IPS-18a (cell line): Measurements from ENCODE around the gene SPSB4.

ENCODE experiments used
- H3K27ac ChIP-seq: one replicate; pipeline ENCODE4 v1.5.1; 2013; ENCODE audit warnings: low read length
- H3K27me3 ChIP-seq: one replicate; pipeline ENCODE4 v1.6.1; 2013; ENCODE audit warnings: mild to moderate bottlenecking, low read length; ENCODE audit not compliant: control insufficient read depth, insufficient read depth
- H3K36me3 ChIP-seq: one replicate; pipeline ENCODE4 v1.6.1; 2013; ENCODE audit warnings: low read depth, low read length; ENCODE audit not compliant: control insufficient read depth
- H3K4me1 ChIP-seq: one replicate; pipeline ENCODE4 v1.6.1; 2013; ENCODE audit warnings: low read depth, low read length; ENCODE audit not compliant: control insufficient read depth
- H3K4me3 ChIP-seq: one replicate; pipeline ENCODE4 v1.5.1; 2013; ENCODE audit warnings: low read length
- H3K9ac ChIP-seq: one replicate; pipeline ENCODE4 v1.6.1; 2013; ENCODE audit warnings: mild to moderate bottlenecking, low read length, moderate library complexity
- H3K9me3 ChIP-seq: one replicate; pipeline ENCODE4 v1.6.1; 2013; ENCODE audit warnings: low read depth, low read length; ENCODE audit not compliant: control insufficient read depth

Gene SPSB4

GRCh38 chr3:141030296-141030695 is 20.9 kb upstream of the SPSB4 start:
- no peaks in the 10 kb centered on the region for H3K27me3 ChIP-seq
- no peaks in the 10 kb centered on the region for H3K4me1 ChIP-seq
- H3K27ac ChIP-seq = no peak overlapping the region
- H3K9ac ChIP-seq = no peak overlapping the region
- no peaks in the 10 kb centered on the region for H3K36me3 ChIP-seq
- H3K4me3 ChIP-seq = no peak overlapping the region
- no peaks in the 10 kb centered on the region for H3K9me3 ChIP-seq

GRCh38 chr3:141039589-141039988 is 11.6 kb upstream of the SPSB4 start:
- Histone ChIP-seq H3K9me3 (no peaks in the 10 kb centered on the region), H3K27me3 (no peaks in the 10 kb centered on the region), H3K27ac (no peak overlapping the region), H3K36me3 (no peaks in the 10 kb centered on the region), H3K9ac (no peak overlapping the region), H3K4me3 (no peak overlapping the region), H3K4me1 (no peaks in the 10 kb centered on the region)

GRCh38 chr3:141044695-141045641 is 6.2 kb upstream of the SPSB4 start:
- peaks cover 9% of the 10 kb centered on the region for H3K4me1 ChIP-seq

GRCh38 chr3:141045849-141046248 is 5.3 kb upstream of the SPSB4 start:
- H3K9me3 ChIP-seq = no peaks in the 10 kb centered on the region
- H3K4me1 ChIP-seq = peaks cover 9% of the 10 kb centered on the region
- no peak overlapping the region for H3K27ac ChIP-seq
- H3K9ac ChIP-seq = no peak overlapping the region
- H3K27me3 ChIP-seq = peaks cover 28% of the 10 kb centered on the region
- H3K4me3 ChIP-seq = no peak overlapping the region
- no peaks in the 10 kb centered on the region for H3K36me3 ChIP-seq

More at GRCh38 chr3:141044695-141045641, 6.2 kb upstream of the SPSB4 start:
- Histone ChIP-seq H3K4me3 (no peak overlapping the region), H3K36me3 (no peaks in the 10 kb centered on the region), H3K27me3 (peaks cover 21% of the 10 kb centered on the region), H3K9ac (no peak overlapping the region), H3K9me3 (no peaks in the 10 kb centered on the region), H3K27ac (no peak overlapping the region)

- H3K4me3 ChIP-seq = no peak overlapping the region
- H3K27me3 ChIP-seq = peaks cover 31% of the 10 kb centered on the region
- no peaks in the 10 kb centered on the region for H3K36me3 ChIP-seq
- no peaks in the 10 kb centered on the region for H3K9me3 ChIP-seq
- H3K4me1 ChIP-seq = peaks cover 9% of the 10 kb centered on the region
- no peak overlapping the region for H3K9ac ChIP-seq
- no peak overlapping the region for H3K27ac ChIP-seq
These were observed 4.0 kb upstream of the SPSB4 start for GRCh38 chr3:141047168-141047567.

GRCh38 chr3:141049681-141050080 is 1.5 kb upstream of the SPSB4 start:
- Histone ChIP-seq H3K4me1 (peaks cover 9% of the 10 kb centered on the region), H3K27ac (no peak overlapping the region), H3K4me3 (no peak overlapping the region), H3K36me3 (no peaks in the 10 kb centered on the region), H3K9ac (no peak overlapping the region), H3K27me3 (peaks cover 50% of the 10 kb centered on the region), H3K9me3 (no peaks in the 10 kb centered on the region)

- Histone ChIP-seq H3K9ac (peak overlapping the region; percentile 64), H3K4me1 (peaks cover 3% of the 10 kb centered on the region), H3K4me3 (peak overlapping the region; percentile 84), H3K9me3 (no peaks in the 10 kb centered on the region), H3K36me3 (no peaks in the 10 kb centered on the region), H3K27me3 (peaks cover 50% of the 10 kb centered on the region), H3K27ac (no peak overlapping the region)
These were observed 475 bp downstream of the SPSB4 start for GRCh38 chr3:141051443-141052200.

- peak overlapping the region; percentile 84 for H3K4me3 ChIP-seq
- H3K27ac ChIP-seq = no peak overlapping the region
- H3K4me1 ChIP-seq = peaks cover 4% of the 10 kb centered on the region
- no peaks in the 10 kb centered on the region for H3K36me3 ChIP-seq
- no peaks in the 10 kb centered on the region for H3K9me3 ChIP-seq
- H3K9ac ChIP-seq = peak overlapping the region; percentile 64
- H3K27me3 ChIP-seq = peaks cover 50% of the 10 kb centered on the region
These were observed 1.3 kb downstream of the SPSB4 start for GRCh38 chr3:141052201-141053069.

GRCh38 chr3:141055136-141055535 is 4.0 kb downstream of the SPSB4 start:
- Histone ChIP-seq H3K9me3 (no peaks in the 10 kb centered on the region), H3K4me3 (no peak overlapping the region), H3K27me3 (peaks cover 27% of the 10 kb centered on the region), H3K27ac (no peak overlapping the region), H3K4me1 (peaks cover 4% of the 10 kb centered on the region), H3K9ac (no peak overlapping the region), H3K36me3 (no peaks in the 10 kb centered on the region)

- no peak overlapping the region for H3K27ac ChIP-seq
- H3K9me3 ChIP-seq = no peaks in the 10 kb centered on the region
- H3K36me3 ChIP-seq = no peaks in the 10 kb centered on the region
- H3K4me1 ChIP-seq = peaks cover 4% of the 10 kb centered on the region
- H3K9ac ChIP-seq = no peak overlapping the region
- peaks cover 22% of the 10 kb centered on the region for H3K27me3 ChIP-seq
- no peak overlapping the region for H3K4me3 ChIP-seq
These were observed 4.6 kb downstream of the SPSB4 start for GRCh38 chr3:141055536-141056445.
